ENCODE measurements around the gene CCDC116.

DNA sequence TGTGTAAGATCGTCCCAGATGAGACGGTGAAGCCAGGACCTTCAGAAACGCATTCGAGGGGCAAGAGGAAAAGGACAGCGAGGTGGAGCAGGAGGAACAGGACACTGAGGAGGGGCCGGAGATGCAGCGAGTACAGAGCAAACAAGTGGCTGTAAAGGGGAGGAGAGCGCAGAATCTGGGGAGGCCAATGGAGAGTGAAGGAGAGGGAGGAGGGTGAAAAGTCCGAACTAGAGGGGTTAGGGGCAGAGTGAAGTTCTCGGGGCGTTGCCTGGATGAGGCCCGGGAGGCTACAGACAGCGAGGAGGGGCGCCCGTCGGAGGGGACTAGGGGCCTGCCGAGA lies 24.4 kb downstream of the CCDC116 start:
- no peak for TF ChIP-seq RARB (CRISPR knock-in tag; IDR thresholded peaks at IDR 0.05)
- TF ChIP-seq, protein P1, sequence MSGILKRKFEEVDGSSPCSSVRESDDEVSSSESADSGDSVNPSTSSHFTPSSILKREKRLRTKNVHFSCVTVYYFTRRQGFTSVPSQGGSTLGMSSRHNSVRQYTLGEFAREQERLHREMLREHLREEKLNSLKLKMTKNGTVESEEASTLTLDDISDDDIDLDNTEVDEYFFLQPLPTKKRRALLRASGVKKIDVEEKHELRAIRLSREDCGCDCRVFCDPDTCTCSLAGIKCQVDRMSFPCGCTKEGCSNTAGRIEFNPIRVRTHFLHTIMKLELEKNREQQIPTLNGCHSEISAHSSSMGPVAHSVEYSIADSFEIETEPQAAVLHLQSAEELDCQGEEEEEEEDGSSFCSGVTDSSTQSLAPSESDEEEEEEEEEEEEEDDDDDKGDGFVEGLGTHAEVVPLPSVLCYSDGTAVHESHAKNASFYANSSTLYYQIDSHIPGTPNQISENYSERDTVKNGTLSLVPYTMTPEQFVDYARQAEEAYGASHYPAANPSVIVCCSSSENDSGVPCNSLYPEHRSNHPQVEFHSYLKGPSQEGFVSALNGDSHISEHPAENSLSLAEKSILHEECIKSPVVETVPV (CRISPR knock-in tag; IDR thresholded peaks at IDR 0.05): no peak
- no peak for TF ChIP-seq ZFP30 (CRISPR knock-in tag; IDR thresholded peaks at IDR 0.05)
- TF ChIP-seq PPARA (CRISPR knock-in tag; IDR thresholded peaks at IDR 0.05; ENCODE audit: borderline replicate concordance): no peak
